Stomach (tissue), 4 donors: ENCODE data around the gene JOSD1.

Source experiments
- EP300 ChIP-seq: sonication (generic); formaldehyde crosslinking; IDR thresholded peaks from one replicate; pipeline ENCODE4 v1.6.1; 2017; ENCODE audit warnings: antibody characterized with exemption
- POLR2A ChIP-seq, 4 donors: fragments of 450-650 bp; IDR thresholded peaks; one replicate each; pipeline ENCODE4 v1.6.1; 2016; ENCODE audit warnings: antibody characterized with exemption in 4 of 4, control low read depth in 2 of 4, mild to moderate bottlenecking in 1 of 4, moderate library complexity in 1 of 4
- POLR2AphosphoS5 ChIP-seq, 3 donors: sonication (generic); formaldehyde crosslinking; IDR thresholded peaks; one replicate each; pipeline ENCODE4 v1.6.1; 2016; ENCODE audit warnings: antibody characterized with exemption in 3 of 3
- TF ChIP-seq, protein P1 (sequence below), 7 experiments: fragments of 450-650 bp in 4 of 7; fragments of 200-600 bp in 3 of 7; sonication (generic) in 3 of 7; IDR thresholded peaks; one replicate each; pipeline ENCODE4 v1.5.1; 2016 to 2019; ENCODE audit warnings: antibody characterized with exemption in 7 of 7, control low read depth in 2 of 7, mild to moderate bottlenecking in 1 of 7

DNA sequence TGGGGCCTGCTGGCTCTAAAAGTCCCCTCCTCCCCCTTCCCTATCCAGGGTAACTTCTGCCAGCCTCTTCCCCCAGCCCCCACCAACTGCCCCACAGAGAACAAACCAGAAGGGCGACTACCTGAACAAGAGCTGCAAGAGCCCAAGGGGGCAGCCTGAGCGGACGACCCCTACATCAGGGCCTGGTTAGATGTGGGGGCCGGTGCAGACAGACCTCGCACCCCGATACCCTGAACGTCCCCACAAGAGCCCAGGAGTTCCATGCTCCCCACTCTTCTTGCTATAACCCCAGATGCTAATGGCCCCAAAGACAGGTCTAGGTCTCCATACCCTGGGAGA is 34.4 kb upstream of the JOSD1 start:
- TF ChIP-seq POLR2A (IDR thresholded peaks at IDR 0.05) (no peak), POLR2AphosphoS5 (IDR thresholded peaks at IDR 0.05) (no peak), EP300 (no peak)
- TF ChIP-seq, protein P1, sequence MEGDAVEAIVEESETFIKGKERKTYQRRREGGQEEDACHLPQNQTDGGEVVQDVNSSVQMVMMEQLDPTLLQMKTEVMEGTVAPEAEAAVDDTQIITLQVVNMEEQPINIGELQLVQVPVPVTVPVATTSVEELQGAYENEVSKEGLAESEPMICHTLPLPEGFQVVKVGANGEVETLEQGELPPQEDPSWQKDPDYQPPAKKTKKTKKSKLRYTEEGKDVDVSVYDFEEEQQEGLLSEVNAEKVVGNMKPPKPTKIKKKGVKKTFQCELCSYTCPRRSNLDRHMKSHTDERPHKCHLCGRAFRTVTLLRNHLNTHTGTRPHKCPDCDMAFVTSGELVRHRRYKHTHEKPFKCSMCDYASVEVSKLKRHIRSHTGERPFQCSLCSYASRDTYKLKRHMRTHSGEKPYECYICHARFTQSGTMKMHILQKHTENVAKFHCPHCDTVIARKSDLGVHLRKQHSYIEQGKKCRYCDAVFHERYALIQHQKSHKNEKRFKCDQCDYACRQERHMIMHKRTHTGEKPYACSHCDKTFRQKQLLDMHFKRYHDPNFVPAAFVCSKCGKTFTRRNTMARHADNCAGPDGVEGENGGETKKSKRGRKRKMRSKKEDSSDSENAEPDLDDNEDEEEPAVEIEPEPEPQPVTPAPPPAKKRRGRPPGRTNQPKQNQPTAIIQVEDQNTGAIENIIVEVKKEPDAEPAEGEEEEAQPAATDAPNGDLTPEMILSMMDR (IDR thresholded peaks at IDR 0.05): no peak
